Measurements from ENCODE around the gene MN1. TPM values are rescaled to one million over a fixed set of nuclear protein-coding genes. Genes with fewer than 3 reads are reported as not detected.

Gene MN1
- total and polyA plus RNA-seq, 2 of the 8 experiments (the other 6 are each of a cell fraction or from before 2014, with no cell fraction given): 3.1 to 4.9 TPM

DNA sequence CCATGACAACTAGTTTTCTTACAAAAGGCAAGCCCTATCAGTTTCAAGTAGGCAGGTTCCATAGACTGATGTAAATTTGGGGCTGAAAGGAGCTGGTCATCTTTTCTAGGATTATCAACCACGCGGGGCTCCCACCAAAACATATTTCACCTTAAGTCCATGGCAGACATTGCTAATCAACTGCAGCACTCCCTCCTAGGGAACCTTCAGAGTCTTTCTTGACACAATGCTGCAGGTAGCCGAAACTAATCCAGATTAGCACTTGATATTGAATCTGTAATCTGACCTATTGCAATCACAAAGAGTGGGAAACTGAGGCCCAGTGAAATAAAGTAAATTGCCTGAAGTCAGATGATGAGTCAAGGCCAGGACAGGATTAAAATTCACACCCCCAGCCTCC lies 32.5 kb downstream of the MN1 start:
- H3K23ac ChIP-seq (ENCODE audit: insufficient read length): no peak overlapping the region
- H3K9ac ChIP-seq (replicated peaks in 1 of 4; ENCODE audit: extremely low read depth in 1 of 4, low read depth in 3 of 4, low read length in 3 of 4): no peak overlapping the region
- no peak overlapping the region for H3K27ac ChIP-seq (ENCODE audit: low read depth, low read length)
- no peak overlapping the region for H2AK5ac ChIP-seq (ENCODE audit: low read depth, low read length)
- H4K5ac ChIP-seq (ENCODE audit: insufficient read length, low read depth, low read length): no peak overlapping the region
- ChIA-PET POLR2A (ENCODE audit: partially characterized antibody) (interaction anchor here (1.1 to 1.2 kb wide), 2 partner anchors 12 to 15 kb away, joined by 3 to 4 read pairs; no protein-coding TSS in a partner anchor), CTCF (ENCODE audit: partially characterized antibody) (no interaction called here)
- 86% methylated on average over 3 of the region's 3 CpGs; no CpG with 5 or more reads in 1 of the 2 experiments for WGBS, 2 experiments (ENCODE audit: extremely low coverage in 1 of 2, insufficient coverage in 1 of 2, insufficient read length in 1 of 2, insufficient replicate concordance in 2 of 2, low coverage in 1 of 2, low lambda C conversion rate in 2 of 2, missing lambda C conversion rate in 1 of 2)
- no peak overlapping the region for H2AFZ ChIP-seq (ENCODE audit: low read length)
- H4K91ac ChIP-seq (replicated peaks; ENCODE audit: insufficient read length, low read length): no peak overlapping the region
- H2BK12ac ChIP-seq (ENCODE audit: low read depth, low read length): no peak overlapping the region
- H3K14ac ChIP-seq (ENCODE audit: insufficient read length): no peak overlapping the region
- no peak overlapping the region for H3K18ac ChIP-seq (ENCODE audit: extremely low read depth, low read length)
- H3K4me1 ChIP-seq (replicated peaks in 1 of 4; ENCODE audit: control insufficient read depth in 3 of 4, insufficient read depth in 4 of 4, low read length in 3 of 4): peaks cover 0 to 3% (median 1%) of the 10 kb centered on the region in 4 experiments; a peak in 5 of 7 replicates
- no peak overlapping the region for H3K4ac ChIP-seq (replicated peaks; ENCODE audit: insufficient read length, low read depth, low read length)
- no peaks in the 10 kb centered on the region for H3K9me3 ChIP-seq (ENCODE audit: insufficient read depth in 2 of 2, low read depth in 1 of 2, low read length in 1 of 2)
- no peaks in the 10 kb centered on the region; a peak in 1 of 4 replicates for H3K79me2 ChIP-seq (ENCODE audit: control insufficient read depth in 1 of 2, insufficient read depth in 2 of 2, low read length in 2 of 2)
- no peaks in the 10 kb centered on the region for H3K36me3 ChIP-seq (ENCODE audit: control insufficient read depth in 2 of 4, insufficient read depth in 4 of 4, low read length in 3 of 4)
- H3K23me2 ChIP-seq (ENCODE audit: low read depth, low read length): no peaks in the 10 kb centered on the region
- TF ChIP-seq CHD1 (IDR thresholded peaks at IDR 0.05; ENCODE audit: low read depth, low read length) (no peak), CBX8 (IDR thresholded peaks at IDR 0.05; ENCODE audit: borderline replicate concordance, low read depth, low read length) (no peak), SP1 (IDR thresholded peaks at IDR 0.05; ENCODE audit: low read depth, low read length) (no peak), ATF2 (IDR thresholded peaks at IDR 0.05; ENCODE audit: low read length) (no peak), RFX5 (IDR thresholded peaks at IDR 0.05; ENCODE audit: borderline replicate concordance, low read depth, low read length) (no peak), SIX5 (IDR thresholded peaks at IDR 0.05; ENCODE audit: low read depth, low read length) (no peak), ZNF274 (IDR thresholded peaks at IDR 0.05; ENCODE audit: borderline replicate concordance, extremely low read depth, low read length) (no peak), HDAC6 (IDR thresholded peaks at IDR 0.05; ENCODE audit: low read depth, low read length) (no peak), SRF (IDR thresholded peaks at IDR 0.05; ENCODE audit: low read depth, low read length) (no peak)
- TF ChIP-seq, protein P1, sequence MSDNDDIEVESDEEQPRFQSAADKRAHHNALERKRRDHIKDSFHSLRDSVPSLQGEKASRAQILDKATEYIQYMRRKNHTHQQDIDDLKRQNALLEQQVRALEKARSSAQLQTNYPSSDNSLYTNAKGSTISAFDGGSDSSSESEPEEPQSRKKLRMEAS (IDR thresholded peaks at IDR 0.05): no peak
- DNase-seq (ENCODE audit: low read depth in 1 of 2, low spot score in 2 of 2) (no peak), FAIRE-seq (no peak)
- H3K4me2 ChIP-seq (ENCODE audit: insufficient read depth in 1 of 2, low read depth in 2 of 2, low read length in 2 of 2): no peak overlapping the region
- no peak overlapping the region for H2BK20ac ChIP-seq (ENCODE audit: low read length)
- H3K79me1 ChIP-seq (ENCODE audit: low read depth, low read length): no peaks in the 10 kb centered on the region
- no peaks in the 10 kb centered on the region for H3K27me3 ChIP-seq (replicated peaks in 1 of 4; ENCODE audit: control insufficient read depth in 3 of 4, extremely low read depth in 1 of 4, insufficient read depth in 3 of 4, low read length in 3 of 4)
- H3K56ac ChIP-seq (replicated peaks; ENCODE audit: insufficient read length, low read depth, low read length): no peak overlapping the region
- no peak overlapping the region for H2BK120ac ChIP-seq (replicated peaks; ENCODE audit: low read depth, low read length)
- H2BK15ac ChIP-seq (ENCODE audit: low read length): no peak overlapping the region
- H4K20me1 ChIP-seq (replicated peaks in 1 of 2; ENCODE audit: control insufficient read depth in 1 of 2, insufficient read depth in 2 of 2, low read length in 2 of 2): no peaks in the 10 kb centered on the region
- H2BK5ac ChIP-seq (ENCODE audit: low read depth, low read length): no peak overlapping the region
- no peak overlapping the region for H3K4me3 ChIP-seq (ENCODE audit: extremely low read depth in 1 of 4, insufficient read depth in 2 of 4, low read depth in 3 of 4, low read length in 4 of 4)
- no peak overlapping the region for H4K8ac ChIP-seq (ENCODE audit: extremely low read depth, insufficient read depth, low read length)
